ENCODE data around the gene SALL3. TPM values are rescaled to one million over a fixed set of nuclear protein-coding genes. Genes with fewer than 3 reads are reported as not detected.

Gene SALL3
- total and polyA plus RNA-seq, 2 of the 8 experiments (the other 6 are each of a cell fraction or from before 2014, with no cell fraction given) = 10.5 to 46.4 TPM

DNA sequence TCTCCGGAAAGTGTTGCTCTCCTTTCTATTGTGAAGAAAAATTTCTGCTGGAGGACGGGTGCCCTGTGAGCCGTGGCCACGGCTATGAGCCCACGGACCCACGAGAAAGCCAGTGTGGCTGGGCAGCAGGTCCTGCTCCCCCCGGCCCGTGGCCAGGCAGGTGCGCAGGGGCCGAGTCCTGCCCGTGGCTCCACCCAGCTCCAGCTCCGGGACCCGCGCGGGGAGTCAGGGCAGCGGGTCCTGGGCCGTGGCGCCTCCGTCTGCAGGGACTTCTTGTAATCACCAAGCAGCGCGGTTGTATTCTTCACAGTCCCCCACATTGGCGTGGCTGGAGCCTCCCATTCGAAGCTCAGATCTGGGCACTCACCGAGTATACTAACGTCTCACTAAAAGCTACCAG lies 43.0 kb downstream of the SALL3 start:
- H3K27ac ChIP-seq (ENCODE audit: low read depth, low read length) = no peak overlapping the region
- FAIRE-seq (no peak), DNase-seq (ENCODE audit: low read depth in 1 of 2, low spot score in 2 of 2) (no peak)
- no peak overlapping the region for H2BK5ac ChIP-seq (ENCODE audit: low read depth, low read length)
- no peak overlapping the region for H4K5ac ChIP-seq (ENCODE audit: insufficient read length, low read depth, low read length)
- no peaks in the 10 kb centered on the region for H3K23me2 ChIP-seq (ENCODE audit: low read depth, low read length)
- H2BK20ac ChIP-seq (ENCODE audit: low read length) = no peak overlapping the region
- CTCF ChIA-PET (ENCODE audit: partially characterized antibody) = no interaction called here
- no peak overlapping the region for H2AFZ ChIP-seq (ENCODE audit: low read length)
- no peak overlapping the region for H3K4me3 ChIP-seq (ENCODE audit: extremely low read depth in 1 of 4, insufficient read depth in 2 of 4, low read depth in 3 of 4, low read length in 4 of 4)
- no peak overlapping the region for H2BK120ac ChIP-seq (replicated peaks; ENCODE audit: low read depth, low read length)
- H4K91ac ChIP-seq (replicated peaks; ENCODE audit: insufficient read length, low read length) = no peak overlapping the region
- no peak overlapping the region for H3K23ac ChIP-seq (ENCODE audit: insufficient read length)
- H3K4ac ChIP-seq (replicated peaks; ENCODE audit: insufficient read length, low read depth, low read length) = no peak overlapping the region
- no peak overlapping the region for H3K9ac ChIP-seq (replicated peaks in 1 of 4; ENCODE audit: extremely low read depth in 1 of 4, low read depth in 3 of 4, low read length in 3 of 4)
- H3K36me3 ChIP-seq (ENCODE audit: control insufficient read depth in 2 of 4, insufficient read depth in 4 of 4, low read length in 3 of 4) = no peaks in the 10 kb centered on the region
- H3K4me2 ChIP-seq (ENCODE audit: insufficient read depth in 1 of 2, low read depth in 2 of 2, low read length in 2 of 2) = no peak overlapping the region
- H3K79me1 ChIP-seq (ENCODE audit: low read depth, low read length) = no peaks in the 10 kb centered on the region
- H3K9me3 ChIP-seq (ENCODE audit: insufficient read depth in 2 of 2, low read depth in 1 of 2, low read length in 1 of 2) = peaks cover 11 to 14% of the 10 kb centered on the region in 2 experiments
- H3K27me3 ChIP-seq (replicated peaks in 1 of 4; ENCODE audit: control insufficient read depth in 3 of 4, extremely low read depth in 1 of 4, insufficient read depth in 3 of 4, low read length in 3 of 4) = no peaks in the 10 kb centered on the region
- no peak overlapping the region for H3K18ac ChIP-seq (ENCODE audit: extremely low read depth, low read length)
- H3K79me2 ChIP-seq (ENCODE audit: control insufficient read depth in 1 of 2, insufficient read depth in 2 of 2, low read length in 2 of 2) = no peaks in the 10 kb centered on the region
- H2AK5ac ChIP-seq (ENCODE audit: low read depth, low read length) = no peak overlapping the region
- no peak overlapping the region for H2BK15ac ChIP-seq (ENCODE audit: low read length)
- no peak overlapping the region for H2BK12ac ChIP-seq (ENCODE audit: low read depth, low read length)
- 97% methylated on average over 24 of the region's 25 CpGs; no CpG with 5 or more reads in 1 of the 2 experiments for WGBS, 2 experiments (ENCODE audit: extremely low coverage in 1 of 2, insufficient coverage in 1 of 2, insufficient read length in 1 of 2, insufficient replicate concordance in 2 of 2, low coverage in 1 of 2, low lambda C conversion rate in 2 of 2, missing lambda C conversion rate in 1 of 2)
- peaks cover 0 to 5% (median 3%) of the 10 kb centered on the region in 4 experiments; a peak in 3 of 7 replicates for H3K4me1 ChIP-seq (replicated peaks in 1 of 4; ENCODE audit: control insufficient read depth in 3 of 4, insufficient read depth in 4 of 4, low read length in 3 of 4)
- POLR2A ChIA-PET (ENCODE audit: partially characterized antibody) = no interaction called here
- H4K8ac ChIP-seq (ENCODE audit: extremely low read depth, insufficient read depth, low read length) = no peak overlapping the region
- no peak overlapping the region for H3K56ac ChIP-seq (replicated peaks; ENCODE audit: insufficient read length, low read depth, low read length)
- H3K14ac ChIP-seq (ENCODE audit: insufficient read length) = no peak overlapping the region
- no peaks in the 10 kb centered on the region for H4K20me1 ChIP-seq (replicated peaks in 1 of 2; ENCODE audit: control insufficient read depth in 1 of 2, insufficient read depth in 2 of 2, low read length in 2 of 2)
- TF ChIP-seq TAF1 (IDR thresholded peaks at IDR 0.05; ENCODE audit: low read depth, low read length) = no peak
- TF ChIP-seq TEAD4 (IDR thresholded peaks at IDR 0.05; ENCODE audit: low read depth, low read length) = no peak
- TF ChIP-seq TBP (IDR thresholded peaks at IDR 0.05; ENCODE audit: low read depth, low read length) = no peak
- no peak for TF ChIP-seq RNF2 (IDR thresholded peaks at IDR 0.05; ENCODE audit: borderline replicate concordance, low read depth, low read length, missing control alignments, poor library complexity, severe bottlenecking)
- TF ChIP-seq PHF8 (conservative IDR thresholded peaks at IDR 0.05; ENCODE audit: low read depth, low read length) = no peak
- no peak for TF ChIP-seq RXRA (IDR thresholded peaks at IDR 0.05; ENCODE audit: insufficient read depth, low read depth, low read length)
- no peak for TF ChIP-seq EGR1 (IDR thresholded peaks at IDR 0.05; ENCODE audit: borderline replicate concordance, low read depth, low read length)

Data from H1 (cell line).